Stomach (tissue), 19 donors: ENCODE results near the gene CBFB. TPM values are rescaled to one million over a fixed set of nuclear protein-coding genes. Genes with fewer than 3 reads are reported as not detected.
A peak's percentile ranks its signal among the peaks of the same experiment; 100 is the strongest.

Source experiments
- DNase-seq, 2 donors: peaks; one replicate each; pipeline versions ENCODE4 v3.0.0 to v3.0.0-alpha.2; 2013 to 2019
- H3K27ac ChIP-seq, 5 donors: fragments of 200-600 bp in 4 of 5; sonication (generic) in 4 of 5; one replicate each; pipeline ENCODE4 v1.5.1; 2013 to 2019; ENCODE audit warnings: mild to moderate bottlenecking in 1 of 5, moderate library complexity in 1 of 5
- H3K27me3 ChIP-seq, 3 donors: fragments of 200-600 bp; sonication (generic); one replicate each; pipeline ENCODE4 v1.5.1; 2017 to 2019; ENCODE audit warnings: mixed run types in 1 of 3
- H3K36me3 ChIP-seq, 4 donors: fragments of 200-600 bp; sonication (generic); 1 replicate in 3 of 4; 2 replicates in 1 of 4; pipeline ENCODE4 v1.5.1; 2016 to 2019
- H3K4me1 ChIP-seq, 4 donors: fragments of 200-600 bp; sonication (generic); one replicate each; pipeline ENCODE4 v1.5.1; 2016 to 2019
- H3K4me3 ChIP-seq, 4 donors: fragments of 200-600 bp; sonication (generic) in 3 of 4; one replicate each; pipeline ENCODE4 v1.5.1; 2016 to 2019; ENCODE audit warnings: mild to moderate bottlenecking in 1 of 4
- H3K9me3 ChIP-seq, 4 donors: fragments of 200-600 bp; sonication (generic); one replicate each; pipeline ENCODE4 v1.5.1; 2016 to 2019
- EP300 ChIP-seq: sonication (generic); formaldehyde crosslinking; IDR thresholded peaks from one replicate; pipeline ENCODE4 v1.6.1; 2017; ENCODE audit warnings: antibody characterized with exemption
- POLR2A ChIP-seq, 4 donors: fragments of 450-650 bp; IDR thresholded peaks; one replicate each; pipeline ENCODE4 v1.6.1; 2016; ENCODE audit warnings: antibody characterized with exemption in 4 of 4, control low read depth in 2 of 4, mild to moderate bottlenecking in 1 of 4, moderate library complexity in 1 of 4
- POLR2AphosphoS5 ChIP-seq, 3 donors: sonication (generic); formaldehyde crosslinking; IDR thresholded peaks; one replicate each; pipeline ENCODE4 v1.6.1; 2016; ENCODE audit warnings: antibody characterized with exemption in 3 of 3
- WGBS, 5 donors: extraction: QIAGEN DNeasy Blood & Tissue Kit in 3 of 5; methylation state at CpG; one replicate each; pipeline versions ENCODE4 v1.1.5 to v1.1.7; 2013 to 2018; 5-methylcytosine and 5-hydroxymethylcytosine counted together
- intact Hi-C: fragments of 100-400 bp; cut with DNase I; formaldehyde crosslinking; loops from one replicate; pipeline ENCODE4 v1.15.1; 2023; ENCODE audit warnings: low total_unique reads
- long read RNA-seq, 10 donors: transcript quantifications; one replicate each; lab custom pipeline, GENCODE V29; 2026
- polyA plus RNA-seq, 3 donors: library from polyadenylated mRNA; stranded (reverse); fragments of 200-250 nt; gene quantifications; one replicate each; pipeline ENCODE4 v1.2.3, GENCODE V29; 2013
- total RNA-seq, 5 donors: library from RNA; depleted of rRNA; stranded (reverse); fragments of >200 nt; gene quantifications; one replicate each; pipeline versions ENCODE4 v1.1.0 to v1.2.3, GENCODE V29; 2014 to 2016
- TF ChIP-seq, protein P1 (sequence below), 7 experiments: fragments of 450-650 bp in 4 of 7; fragments of 200-600 bp in 3 of 7; sonication (generic) in 3 of 7; IDR thresholded peaks; one replicate each; pipeline ENCODE4 v1.5.1; 2016 to 2019; ENCODE audit warnings: antibody characterized with exemption in 7 of 7, control low read depth in 2 of 7, mild to moderate bottlenecking in 1 of 7
- donor health status: healthy with polysubstance abuse.
- donor health status: Bipolar disorder and iron deficiency.
- donor health status: healthy.

The CBFB gene
- 10 to 100 TPM in 4 of 5 donors, 1 to 10 TPM in 1; 4.1 to 68.1 (median 46.2) TPM for total RNA-seq
- 10 to 100 TPM; 13.1 to 17.7 (median 14.9) TPM for polyA plus RNA-seq
- long read RNA-seq, donor 1, partial matches to known transcripts: 0 of 1 reads
- long read RNA-seq, donor 1, other reads (novel, unspliced or antisense): 0 of 1 reads
- long read RNA-seq, donor 2, partial matches to known transcripts: 0 of 5 reads
- long read RNA-seq, donor 2, other reads (novel, unspliced or antisense): 0 of 5 reads
- long read RNA-seq, donor 3, partial matches to known transcripts: 0 of 2 reads
- long read RNA-seq, donor 3, other reads (novel, unspliced or antisense): 0 of 2 reads
- long read RNA-seq, donor 4, partial matches to known transcripts: 0 of 2 reads
- long read RNA-seq, donor 4, other reads (novel, unspliced or antisense): 0 of 2 reads
- long read RNA-seq, donor 5, transcript CBFB-201 (6 exons, 3,136 nt): major isoform, 5 of 15 reads
- long read RNA-seq, donor 5, partial matches to known transcripts: 7 of 15 reads
- long read RNA-seq, donor 5, other reads (novel, unspliced or antisense): 0 of 15 reads
- long read RNA-seq, donor 6, transcript CBFB-202 (6 exons, 2,971 nt): major isoform, 10 of 55 reads
- long read RNA-seq, donor 6, transcript CBFB-201 (6 exons, 3,136 nt): minor isoform, 7 of 55 reads
- long read RNA-seq, donor 6, partial matches to known transcripts: 38 of 55 reads
- long read RNA-seq, donor 6, other reads (novel, unspliced or antisense): 0 of 55 reads
- long read RNA-seq, donor 7, partial matches to known transcripts: 0 of 5 reads
- long read RNA-seq, donor 7, other reads (novel, unspliced or antisense): 0 of 5 reads
- long read RNA-seq, donor 8, partial matches to known transcripts: 0 of 7 reads
- long read RNA-seq, donor 8, other reads (novel, unspliced or antisense): 0 of 7 reads
- long read RNA-seq, donor 9, partial matches to known transcripts: 0 of 4 reads
- long read RNA-seq, donor 9, other reads (novel, unspliced or antisense): 0 of 4 reads
- long read RNA-seq, donor 10, partial matches to known transcripts: 0 of 1 reads
- long read RNA-seq, donor 10, other reads (novel, unspliced or antisense): 0 of 1 reads

DNA sequence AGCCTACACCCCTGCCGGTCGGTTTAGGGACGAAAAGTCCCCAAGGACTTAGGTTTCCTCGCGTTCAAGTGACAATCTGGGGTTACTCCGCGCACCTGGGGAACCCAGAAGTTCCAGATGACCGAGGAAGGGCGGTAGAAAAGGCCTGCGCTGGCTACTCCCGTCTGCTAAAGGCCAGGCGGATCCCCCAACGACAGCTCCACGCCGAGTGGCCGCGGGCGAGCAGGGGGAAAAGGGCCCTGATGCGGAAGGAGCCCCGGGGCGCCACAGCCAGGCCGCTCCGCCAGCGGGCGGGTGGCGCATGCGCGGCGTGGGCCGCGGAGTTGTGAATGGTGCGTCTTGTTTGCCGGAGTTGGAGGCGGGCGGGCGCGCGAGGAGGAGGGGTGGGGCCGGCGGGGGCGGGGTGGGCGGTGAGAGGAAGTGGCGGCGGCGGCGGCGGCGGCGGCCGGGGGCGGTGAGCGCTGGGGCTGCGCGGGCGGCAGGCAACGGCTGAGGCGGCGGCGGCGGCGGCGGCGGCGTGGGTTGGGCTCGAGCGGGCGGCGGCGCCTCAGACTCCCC is at the start of gene CBFB:
TSS of gene CBFB (plus strand) at position 454 of the 558 bp plus-strand sequence. CDS start 259 bp downstream, outside the sequence.
- peak within 1 kb of the TSS; percentile 95 to 99 (median 98) for H3K27ac ChIP-seq
- DNase-seq: peak; percentile 93 to 98
- WGBS, 5 donors: 0 to 2% (median 1%) methylated on average over 1 to 68 of the region's 69 CpGs
- H3K9me3 ChIP-seq: no peaks in the 10 kb centered on the region
- H3K4me1 ChIP-seq: peaks cover 23 to 47% (median 37%) of the 10 kb centered on the region in 4 donors
- H3K4me3 ChIP-seq: peak within 1 kb of the TSS; percentile 74 to 98 (median 84)
- intact Hi-C loops: no loop called here
- TF ChIP-seq POLR2AphosphoS5 (IDR thresholded peaks at IDR 0.05): peak; percentile 69 to 94 (median 89)
- peak in 2 of 4 donors; percentile 17 to 26 for TF ChIP-seq POLR2A (IDR thresholded peaks at IDR 0.05)
- no peak for TF ChIP-seq EP300
- TF ChIP-seq, protein P1, sequence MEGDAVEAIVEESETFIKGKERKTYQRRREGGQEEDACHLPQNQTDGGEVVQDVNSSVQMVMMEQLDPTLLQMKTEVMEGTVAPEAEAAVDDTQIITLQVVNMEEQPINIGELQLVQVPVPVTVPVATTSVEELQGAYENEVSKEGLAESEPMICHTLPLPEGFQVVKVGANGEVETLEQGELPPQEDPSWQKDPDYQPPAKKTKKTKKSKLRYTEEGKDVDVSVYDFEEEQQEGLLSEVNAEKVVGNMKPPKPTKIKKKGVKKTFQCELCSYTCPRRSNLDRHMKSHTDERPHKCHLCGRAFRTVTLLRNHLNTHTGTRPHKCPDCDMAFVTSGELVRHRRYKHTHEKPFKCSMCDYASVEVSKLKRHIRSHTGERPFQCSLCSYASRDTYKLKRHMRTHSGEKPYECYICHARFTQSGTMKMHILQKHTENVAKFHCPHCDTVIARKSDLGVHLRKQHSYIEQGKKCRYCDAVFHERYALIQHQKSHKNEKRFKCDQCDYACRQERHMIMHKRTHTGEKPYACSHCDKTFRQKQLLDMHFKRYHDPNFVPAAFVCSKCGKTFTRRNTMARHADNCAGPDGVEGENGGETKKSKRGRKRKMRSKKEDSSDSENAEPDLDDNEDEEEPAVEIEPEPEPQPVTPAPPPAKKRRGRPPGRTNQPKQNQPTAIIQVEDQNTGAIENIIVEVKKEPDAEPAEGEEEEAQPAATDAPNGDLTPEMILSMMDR (IDR thresholded peaks at IDR 0.05): no peak
- no peaks in the 10 kb centered on the region for H3K27me3 ChIP-seq
- H3K36me3 ChIP-seq: peaks cover 0 to 23% (median 3%) of the 10 kb centered on the region in 4 donors

DNA sequence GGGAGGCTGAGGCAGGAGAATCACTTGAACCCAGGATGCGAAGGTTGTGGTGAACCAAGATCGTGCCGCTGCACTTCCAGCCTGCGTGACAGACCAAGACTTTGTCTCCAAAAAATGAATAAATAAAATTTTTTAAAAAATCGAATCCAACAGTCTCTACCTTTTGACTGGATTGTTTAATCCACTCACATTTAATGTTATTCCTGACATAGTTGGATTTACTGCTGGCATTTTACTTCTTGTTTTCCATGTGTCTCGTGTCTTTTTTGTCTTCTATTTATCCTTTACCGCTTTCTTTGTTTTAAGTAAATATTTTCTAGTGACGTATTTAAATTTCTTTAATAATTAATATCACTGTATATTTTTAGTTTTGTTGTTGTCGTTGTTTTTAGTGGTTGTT is 45.9 kb upstream of the CBFB start:
- Histone ChIP-seq H3K36me3 (no peaks in the 10 kb centered on the region), H3K27ac (no peak overlapping the region), H3K4me1 (peaks cover 0 to 12% (median 4%) of the 10 kb centered on the region in 4 donors), H3K4me3 (no peak overlapping the region), H3K9me3 (no peaks in the 10 kb centered on the region), H3K27me3 (no peaks in the 10 kb centered on the region)
- 91 to 96% (median 94%) methylated on average over 9 of the region's 9 CpGs for WGBS, 5 donors
- TF ChIP-seq POLR2AphosphoS5 (IDR thresholded peaks at IDR 0.05) (no peak), EP300 (no peak), POLR2A (IDR thresholded peaks at IDR 0.05) (no peak)
- TF ChIP-seq, protein P1 (IDR thresholded peaks at IDR 0.05): no peak
- intact Hi-C loops: no loop called here
- DNase-seq: no peak

DNA sequence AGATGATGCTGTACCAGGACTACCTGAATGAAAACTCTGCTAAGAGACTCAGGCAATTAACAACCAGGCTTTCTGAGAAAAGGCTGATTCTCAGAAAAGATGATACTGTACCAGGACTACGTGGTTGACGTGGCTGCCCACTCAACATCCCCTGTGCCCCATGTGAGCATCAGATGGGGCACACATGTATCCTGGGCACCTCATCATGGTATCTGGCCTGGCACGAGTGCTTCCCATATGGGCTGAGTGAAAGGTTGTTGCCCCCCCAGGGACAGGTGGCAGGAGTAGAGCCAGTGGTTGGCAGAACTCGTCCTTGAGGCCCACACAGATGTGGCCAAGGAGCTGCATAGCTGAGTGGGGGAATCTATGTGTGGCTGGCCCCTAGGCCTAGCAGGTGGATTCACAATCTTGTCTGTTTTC is 44.0 kb upstream of the CBFB start:
- Histone ChIP-seq H3K9me3 (no peaks in the 10 kb centered on the region), H3K4me3 (no peak overlapping the region), H3K4me1 (no peaks in the 10 kb centered on the region), H3K36me3 (no peaks in the 10 kb centered on the region), H3K27me3 (no peaks in the 10 kb centered on the region), H3K27ac (no peak overlapping the region)
- intact Hi-C loops: no loop called here
- TF ChIP-seq POLR2AphosphoS5 (IDR thresholded peaks at IDR 0.05) (no peak), POLR2A (IDR thresholded peaks at IDR 0.05) (no peak), EP300 (no peak)
- TF ChIP-seq, protein P1 (IDR thresholded peaks at IDR 0.05): no peak
- 70 to 90% (median 88%) methylated on average over 4 of the region's 4 CpGs for WGBS, 5 donors
- no peak for DNase-seq

DNA sequence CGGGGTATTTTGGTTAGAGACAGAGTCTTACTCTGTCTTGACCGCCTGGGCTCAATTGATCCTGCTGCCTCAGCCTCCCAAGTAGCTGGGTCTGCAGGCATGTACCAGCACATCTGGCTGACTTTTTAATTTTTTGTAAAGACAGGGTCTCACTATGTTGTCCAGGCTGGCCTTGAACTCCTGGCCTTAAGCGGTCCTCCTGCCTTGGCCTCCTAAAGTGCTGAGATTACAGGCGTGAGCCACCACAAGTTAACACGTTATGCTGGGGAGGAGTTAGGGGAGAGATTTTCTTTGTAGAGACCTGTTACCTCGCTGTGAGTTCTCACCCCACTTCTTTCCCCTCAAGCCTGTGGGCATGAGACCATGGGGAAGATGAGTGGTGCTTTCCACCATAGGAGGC is 42.4 kb upstream of the CBFB start:
- Histone ChIP-seq H3K9me3 (no peaks in the 10 kb centered on the region), H3K27ac (no peak overlapping the region), H3K4me1 (no peaks in the 10 kb centered on the region), H3K27me3 (no peaks in the 10 kb centered on the region), H3K4me3 (no peak overlapping the region), H3K36me3 (no peaks in the 10 kb centered on the region)
- intact Hi-C loops: no loop called here
- WGBS, 5 donors: 75 to 97% (median 93%) methylated on average over 6 of the region's 6 CpGs
- TF ChIP-seq, protein P1 (IDR thresholded peaks at IDR 0.05): no peak
- TF ChIP-seq POLR2AphosphoS5 (IDR thresholded peaks at IDR 0.05) (no peak), EP300 (no peak), POLR2A (IDR thresholded peaks at IDR 0.05) (no peak)
- no peak for DNase-seq
